Right lung (tissue), 10 donors: ENCODE data around the gene LYPLA2. TPM values are rescaled to one million over a fixed set of nuclear protein-coding genes. Genes with fewer than 3 reads are reported as not detected.

ENCODE experiments used
- DNase-seq, 2 donors: peaks; one replicate each; pipeline ENCODE4 v3.0.0-alpha.2; 2013
- long read RNA-seq, 8 donors: transcript quantifications; one replicate each; lab custom pipeline, GENCODE V29; 2026
- polyA plus RNA-seq, 5 donors: library from polyadenylated mRNA; unstranded; fragments of 120-200 nt; gene quantifications; one replicate each; pipeline versions ENCODE4 v1.2.1 to v1.2.3, GENCODE V29; 2013; ENCODE audit warnings: inconsistent platforms in 1 of 5, low replicate concordance in 1 of 5; ENCODE audit not compliant: insufficient read length in 5 of 5, insufficient read depth in 1 of 5

LYPLA2 gene
- 10 to 100 TPM; 37.0 to 63.6 (median 48.0) TPM for polyA plus RNA-seq
- long read RNA-seq, donor 1, transcript LYPLA2-205 (10 exons, 1,810 nt): major isoform, 28 of 34 reads
- long read RNA-seq, donor 1, partial matches to known transcripts: 5 of 34 reads
- long read RNA-seq, donor 1, other reads (novel, unspliced or antisense): 0 of 34 reads
- long read RNA-seq, donor 2, transcript LYPLA2-205 (10 exons, 1,810 nt): major isoform, 14 of 14 reads
- long read RNA-seq, donor 2, partial matches to known transcripts: 0 of 14 reads
- long read RNA-seq, donor 2, other reads (novel, unspliced or antisense): 0 of 14 reads
- long read RNA-seq, donor 3, transcript LYPLA2-205 (10 exons, 1,810 nt): major isoform, 13 of 14 reads
- long read RNA-seq, donor 3, partial matches to known transcripts: 0 of 14 reads
- long read RNA-seq, donor 3, other reads (novel, unspliced or antisense): 0 of 14 reads
- long read RNA-seq, donor 4, transcript LYPLA2-205 (10 exons, 1,810 nt): major isoform, 8 of 9 reads
- long read RNA-seq, donor 4, partial matches to known transcripts: 0 of 9 reads
- long read RNA-seq, donor 4, other reads (novel, unspliced or antisense): 0 of 9 reads
- long read RNA-seq, donor 5, transcript LYPLA2-205 (10 exons, 1,810 nt): major isoform, 25 of 26 reads
- long read RNA-seq, donor 5, partial matches to known transcripts: 0 of 26 reads
- long read RNA-seq, donor 5, other reads (novel, unspliced or antisense): 0 of 26 reads
- long read RNA-seq, donor 6, transcript LYPLA2-205 (10 exons, 1,810 nt): major isoform, 22 of 28 reads
- long read RNA-seq, donor 6, partial matches to known transcripts: 0 of 28 reads
- long read RNA-seq, donor 6, other reads (novel, unspliced or antisense): 0 of 28 reads
- long read RNA-seq, donor 7, transcript LYPLA2-205 (10 exons, 1,810 nt): major isoform, 19 of 21 reads
- long read RNA-seq, donor 7, partial matches to known transcripts: 0 of 21 reads
- long read RNA-seq, donor 7, other reads (novel, unspliced or antisense): 0 of 21 reads
- long read RNA-seq, donor 8, transcript LYPLA2-205 (10 exons, 1,810 nt): major isoform, 11 of 11 reads
- long read RNA-seq, donor 8, partial matches to known transcripts: 0 of 11 reads
- long read RNA-seq, donor 8, other reads (novel, unspliced or antisense): 0 of 11 reads

DNA sequence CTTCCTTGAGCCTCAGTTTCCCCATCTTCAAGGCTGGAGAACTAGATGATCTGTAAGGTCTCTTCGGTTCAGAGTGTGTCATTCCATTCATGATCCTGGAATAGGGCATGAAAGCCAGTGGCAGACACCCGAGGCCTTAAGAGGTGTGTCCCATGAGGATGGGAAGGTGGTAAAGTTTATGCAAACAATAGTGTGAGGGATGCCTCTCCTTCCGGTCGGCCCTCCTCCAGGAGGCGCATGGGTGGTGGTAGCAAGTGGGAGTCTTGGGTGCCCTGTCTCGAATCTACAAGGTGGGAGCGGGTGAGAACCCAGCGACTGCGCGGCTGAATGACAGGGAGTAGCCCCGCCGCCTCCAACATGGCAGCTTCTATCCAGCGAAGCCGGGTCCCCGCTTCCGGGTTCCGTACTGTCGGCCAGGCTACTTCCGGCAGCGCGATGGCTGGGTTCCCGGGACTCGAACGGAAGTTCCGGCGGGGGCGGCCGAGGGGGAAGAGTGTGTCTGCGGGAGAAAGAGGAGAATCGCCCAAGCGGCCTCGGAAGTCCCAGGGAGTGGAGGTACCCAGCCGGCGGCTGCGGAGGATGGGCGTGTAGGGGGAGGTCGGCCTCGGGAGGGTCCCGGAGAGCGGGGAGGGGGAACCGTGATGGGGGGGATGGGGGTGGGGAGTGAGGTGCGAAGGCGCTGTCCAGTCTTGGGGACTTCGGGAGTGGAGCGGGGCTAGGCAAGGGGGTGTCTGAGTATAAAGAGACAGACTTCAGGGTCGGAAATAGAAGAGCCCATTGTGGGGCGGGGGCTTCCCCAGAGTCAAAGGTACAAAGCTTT lies at the start of gene LYPLA2:
TSS of gene LYPLA2 (plus strand) at position 450 of the 820 bp plus-strand sequence. CDS start 1,538 bp downstream, outside the sequence.
- peak; percentile 89 to 90 for DNase-seq

DNA sequence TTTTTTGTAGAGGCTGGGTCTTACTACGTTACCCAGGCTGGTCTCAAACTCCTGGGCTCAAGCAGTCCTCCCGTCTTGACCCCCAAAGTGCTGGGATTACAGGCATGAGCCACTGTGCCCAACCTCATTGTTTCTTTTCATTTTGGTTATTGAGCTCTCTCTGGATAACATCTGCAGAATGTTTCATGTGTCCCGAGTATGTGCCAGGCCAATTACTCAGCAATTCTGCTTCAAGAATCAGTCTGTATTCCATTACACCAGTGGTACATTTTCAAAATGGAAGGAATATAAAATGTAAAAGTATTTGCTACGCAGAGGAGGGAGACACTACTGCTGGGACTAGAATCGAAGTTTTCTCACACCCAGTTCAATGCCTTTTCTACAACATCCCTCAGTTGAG lies 49.3 kb upstream of the LYPLA2 start:
- DNase-seq: no peak

DNA sequence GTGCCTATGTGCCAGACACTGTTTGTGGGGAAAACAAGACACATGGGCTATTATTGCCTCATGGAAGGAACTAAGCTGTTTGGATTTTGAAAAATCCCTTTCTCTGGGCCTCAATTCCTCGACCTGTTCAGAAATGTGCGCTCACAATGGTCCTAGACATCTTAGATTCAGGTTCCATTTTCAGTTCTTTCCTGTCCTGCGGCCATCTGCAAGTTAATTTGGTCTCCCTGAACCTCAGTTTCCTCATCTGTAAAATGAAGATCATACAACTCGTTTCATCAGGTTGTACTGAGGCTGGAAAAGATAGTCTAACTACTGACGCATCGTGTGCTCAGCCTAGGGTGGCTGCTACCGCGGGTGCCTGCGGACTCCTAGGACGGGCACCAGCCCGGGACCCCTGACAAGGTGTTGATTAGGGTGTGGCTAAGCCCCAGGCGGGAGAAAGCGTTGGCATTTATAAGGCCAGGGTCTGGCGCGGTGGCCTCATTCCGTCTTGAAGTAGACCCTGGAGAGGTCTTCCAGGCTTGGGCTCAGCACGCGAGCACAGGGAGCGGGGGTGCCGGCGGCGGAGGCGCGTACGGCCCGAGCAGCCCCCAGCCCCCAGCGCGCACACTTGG lies 48.2 kb upstream of the LYPLA2 start:
- DNase-seq: peak in 1 of 2 donors; percentile 34

DNA sequence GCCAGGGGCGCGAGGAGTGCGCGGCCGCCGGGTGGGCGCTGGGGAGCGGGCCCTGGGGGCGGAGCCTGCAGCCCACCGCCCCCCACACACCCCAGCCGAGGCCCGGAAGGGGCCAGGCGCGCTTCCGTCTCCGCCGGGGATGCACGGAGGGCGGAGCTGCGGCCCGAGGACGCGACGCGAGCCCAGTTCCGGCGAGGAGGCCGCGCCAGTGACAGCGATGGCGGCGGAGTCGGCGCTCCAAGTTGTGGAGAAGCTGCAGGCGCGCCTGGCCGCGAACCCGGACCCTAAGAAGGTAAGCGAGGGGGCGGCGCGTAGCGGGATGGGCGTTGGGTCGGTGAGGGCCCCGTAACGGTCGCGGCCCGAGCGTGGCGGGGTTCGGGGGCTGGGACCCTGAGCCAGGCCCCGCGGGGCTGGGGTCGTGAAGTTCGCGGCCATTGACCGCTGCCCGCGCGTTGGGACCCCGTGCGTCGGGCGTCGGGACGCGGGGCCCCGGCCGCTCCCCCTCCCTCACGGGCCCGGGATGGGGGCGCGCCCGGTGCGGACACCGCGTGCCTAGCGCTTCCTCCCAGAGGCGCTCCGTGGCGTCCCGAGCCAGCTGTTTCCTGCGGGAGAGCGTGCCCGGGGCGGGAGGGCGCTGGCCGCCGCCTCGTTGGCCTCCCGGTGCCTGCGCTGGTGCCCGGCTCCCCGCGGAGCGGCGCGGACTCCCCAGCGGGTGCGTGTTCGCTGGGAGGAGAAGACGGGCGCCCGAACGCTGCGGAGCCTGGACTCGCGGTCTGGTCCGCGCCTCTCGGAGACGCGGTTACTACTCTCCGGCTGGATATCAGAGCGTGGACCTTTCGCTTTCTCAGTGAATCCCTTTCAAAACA lies 47.4 kb upstream of the LYPLA2 start, which contains the start of gene ELOA:
TSS of gene ELOA (plus strand) at position 185 of the 866 bp plus-strand sequence. CDS start at position 218, 33 bp downstream.
- DNase-seq: peak; percentile 75 to 81

DNA sequence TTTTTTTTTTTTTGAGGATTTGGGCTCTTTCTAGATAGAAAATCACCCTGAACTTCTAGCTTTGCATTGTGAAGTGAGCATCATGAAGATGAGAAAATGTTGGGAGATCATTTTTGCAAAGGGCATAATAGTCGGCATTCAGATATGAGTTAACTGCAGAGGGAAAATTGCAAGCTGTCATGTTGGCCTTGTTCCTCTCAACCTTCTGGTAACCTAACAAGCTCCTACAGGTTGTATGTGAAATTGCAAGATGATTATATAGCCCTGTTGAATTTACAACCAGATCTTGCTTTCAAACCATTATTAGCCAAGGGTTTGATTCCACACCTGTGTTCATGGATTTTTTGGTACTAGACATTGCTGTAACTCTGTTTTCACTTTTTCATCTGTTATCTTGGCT lies 45.4 kb upstream of the LYPLA2 start:
- DNase-seq: no peak

DNA sequence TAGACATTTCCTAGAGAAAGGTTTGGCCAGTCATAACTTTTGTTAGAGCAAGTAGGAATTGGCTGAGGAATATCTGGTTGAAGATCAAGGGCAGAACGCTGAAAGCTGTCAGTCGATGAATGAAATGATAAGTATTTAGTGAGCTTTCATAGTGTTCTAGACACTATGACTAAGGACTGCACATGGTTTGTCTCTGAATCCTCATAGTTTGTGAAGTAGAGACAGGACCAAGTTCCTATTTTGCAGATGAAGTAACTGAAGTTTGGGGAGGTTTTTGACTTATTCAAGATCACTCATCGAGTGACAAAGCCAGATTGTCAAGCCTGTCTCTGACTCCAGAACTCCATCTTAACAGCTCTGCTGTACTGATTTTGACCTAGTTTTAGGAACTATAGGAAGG lies 42.9 kb upstream of the LYPLA2 start:
- DNase-seq: no peak

DNA sequence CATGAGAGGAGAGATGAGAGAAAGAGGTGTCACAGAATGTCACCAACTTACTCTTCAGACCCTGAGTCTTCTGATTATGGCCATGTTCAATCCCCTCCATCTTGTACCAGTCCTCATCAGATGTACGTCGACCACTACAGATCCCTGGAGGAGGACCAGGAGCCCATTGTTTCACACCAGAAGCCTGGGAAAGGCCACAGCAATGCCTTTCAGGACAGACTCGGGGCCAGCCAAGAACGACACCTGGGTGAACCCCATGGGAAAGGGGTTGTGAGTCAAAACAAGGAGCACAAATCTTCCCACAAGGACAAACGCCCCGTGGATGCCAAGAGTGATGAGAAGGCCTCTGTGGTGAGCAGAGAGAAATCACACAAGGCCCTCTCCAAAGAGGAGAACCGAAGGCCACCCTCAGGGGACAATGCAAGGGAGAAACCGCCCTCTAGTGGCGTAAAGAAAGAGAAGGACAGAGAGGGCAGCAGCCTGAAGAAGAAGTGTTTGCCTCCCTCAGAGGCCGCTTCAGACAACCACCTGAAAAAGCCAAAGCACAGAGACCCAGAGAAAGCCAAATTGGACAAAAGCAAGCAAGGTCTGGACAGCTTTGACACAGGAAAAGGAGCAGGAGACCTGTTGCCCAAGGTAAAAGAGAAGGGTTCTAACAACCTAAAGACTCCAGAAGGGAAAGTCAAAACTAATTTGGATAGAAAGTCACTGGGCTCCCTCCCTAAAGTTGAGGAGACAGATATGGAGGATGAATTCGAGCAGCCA lies 39.7 kb upstream of the LYPLA2 start:
- peak in 1 of 2 donors; percentile 42 for DNase-seq

DNA sequence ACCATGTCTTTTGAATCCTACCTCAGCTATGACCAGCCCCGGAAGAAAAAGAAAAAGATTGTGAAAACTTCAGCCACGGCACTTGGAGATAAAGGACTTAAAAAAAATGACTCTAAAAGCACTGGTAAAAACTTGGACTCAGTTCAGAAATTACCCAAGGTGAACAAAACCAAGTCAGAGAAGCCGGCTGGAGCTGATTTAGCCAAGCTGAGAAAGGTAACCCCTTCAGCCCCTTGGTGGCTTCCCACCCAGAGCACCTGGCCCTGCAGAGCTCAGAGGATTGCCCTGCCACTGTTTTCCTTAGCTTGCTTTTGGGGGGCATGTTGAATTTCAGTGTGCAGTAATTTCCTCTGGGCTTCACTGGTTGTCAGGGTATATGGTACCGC lies 39.1 kb upstream of the LYPLA2 start:
- DNase-seq: no peak

DNA sequence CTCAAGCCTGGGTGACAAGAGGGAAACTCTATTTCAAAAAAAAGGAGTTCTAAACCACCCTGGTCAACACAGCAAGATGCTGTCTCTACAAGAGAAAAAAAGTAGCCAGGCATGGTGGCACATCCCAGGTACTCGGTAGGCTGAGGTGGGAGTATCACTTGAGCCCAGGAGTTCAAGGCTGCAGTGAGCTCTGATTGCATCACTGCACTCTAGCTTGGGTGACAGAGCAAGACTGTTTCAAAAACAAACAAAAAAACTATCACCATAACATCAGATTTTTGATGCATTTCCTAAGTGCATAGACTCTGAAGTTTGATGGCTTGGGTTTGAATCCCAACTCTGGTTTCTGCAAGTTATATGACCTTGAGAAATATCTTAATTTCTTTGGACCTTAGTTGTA lies 38.0 kb upstream of the LYPLA2 start:
- no peak for DNase-seq

DNA sequence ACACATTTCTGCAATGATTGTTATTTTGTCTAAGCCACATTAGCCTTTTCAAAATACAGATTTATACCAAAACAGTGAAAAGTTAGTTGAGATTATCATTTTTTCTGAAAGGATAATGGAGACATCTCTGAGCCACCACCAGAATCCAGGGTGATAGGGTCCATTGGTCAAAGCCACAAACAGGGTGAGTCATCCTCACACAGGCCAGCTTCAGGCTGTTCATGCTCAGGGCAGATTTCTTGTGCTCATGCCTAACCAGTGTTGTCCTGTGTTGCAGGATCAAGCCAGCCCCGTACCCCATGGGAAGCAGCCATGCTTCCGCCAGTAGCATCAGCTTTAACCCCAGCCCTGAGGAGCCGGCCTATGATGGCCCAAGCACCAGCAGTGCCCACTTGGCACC lies 34.3 kb upstream of the LYPLA2 start:
- DNase-seq: no peak

DNA sequence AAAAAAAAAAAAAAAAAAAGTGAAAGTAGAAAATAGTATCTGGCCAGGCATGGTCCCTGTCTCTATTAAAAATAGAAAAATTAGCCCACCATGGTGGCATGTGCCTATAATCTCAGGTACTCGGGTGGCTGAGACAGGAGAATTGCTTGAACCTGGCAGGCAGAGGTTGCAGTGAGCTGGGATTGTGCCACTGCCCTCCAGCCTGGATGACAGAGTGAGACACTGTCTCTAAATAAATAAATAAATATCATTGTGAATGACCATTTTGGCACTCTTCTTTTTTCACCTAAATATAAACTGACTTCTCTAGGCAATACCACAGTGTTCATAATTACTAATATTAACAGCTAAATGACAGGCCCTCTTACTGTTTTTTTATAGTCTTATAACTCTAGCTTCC lies 33.1 kb upstream of the LYPLA2 start:
- no peak for DNase-seq

DNA sequence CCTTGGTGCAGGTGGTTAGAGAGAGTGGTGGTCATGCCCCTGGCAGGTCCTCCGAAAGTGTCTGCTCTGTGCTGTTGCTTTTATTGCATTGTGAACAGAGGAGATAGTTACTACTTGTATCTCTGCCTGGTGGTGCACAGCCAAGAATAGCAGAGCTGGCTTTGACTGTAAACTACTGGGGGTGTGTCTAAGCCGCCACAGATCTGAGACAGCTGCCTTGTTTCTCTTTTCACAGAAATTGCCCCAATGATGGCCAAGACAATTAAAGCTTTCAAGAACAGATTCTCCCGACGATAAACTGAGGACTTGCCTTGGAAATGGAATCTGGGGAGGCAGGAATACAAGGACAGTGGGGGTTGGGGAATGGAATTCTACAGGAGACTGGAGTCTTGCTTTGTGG lies 31.7 kb upstream of the LYPLA2 start:
- peak in 1 of 2 donors; percentile 33 for DNase-seq

DNA sequence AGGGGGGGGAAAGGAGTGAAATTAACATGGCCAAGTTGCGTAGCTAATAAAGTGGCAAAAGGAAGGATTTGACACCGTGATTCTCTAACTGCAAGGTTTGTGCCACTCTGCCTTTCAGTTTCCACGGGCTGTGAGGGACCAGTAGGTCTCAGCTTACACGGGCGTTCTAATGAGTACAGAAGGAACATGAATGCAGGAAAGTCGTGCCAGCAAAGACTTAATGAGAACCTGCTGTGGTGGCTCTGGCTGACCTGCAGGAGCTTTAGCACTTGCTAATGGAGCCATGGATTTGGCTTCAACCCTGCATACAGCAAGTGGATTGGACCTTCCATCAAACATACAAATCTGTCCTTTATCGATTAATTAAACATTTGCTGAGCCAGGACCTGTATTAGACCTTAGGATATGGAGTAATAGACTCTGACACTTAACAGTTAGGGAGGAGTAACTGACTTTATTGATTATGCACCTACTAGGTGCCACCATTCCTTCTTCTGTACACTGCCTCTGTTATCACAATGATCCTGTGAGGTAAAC lies 27.8 kb upstream of the LYPLA2 start:
- DNase-seq: no peak

DNA sequence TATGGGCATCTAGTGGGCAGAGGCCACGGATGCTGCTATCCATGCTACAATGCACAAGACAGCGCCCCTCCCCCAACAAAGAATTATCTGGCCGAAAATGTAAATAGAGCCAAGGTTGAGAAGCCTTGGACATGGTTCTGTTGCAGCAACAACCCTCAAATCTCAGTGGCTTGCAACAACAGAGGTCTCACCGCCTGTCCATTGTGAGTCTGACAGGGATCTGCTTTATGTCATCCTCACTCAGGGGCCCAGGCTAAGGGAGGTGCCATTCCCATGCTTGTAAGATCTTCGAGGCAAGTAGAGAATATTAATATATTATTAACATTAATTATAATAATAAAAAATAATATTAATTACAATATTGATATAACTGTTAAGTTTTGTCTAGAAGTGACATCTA lies 22.2 kb upstream of the LYPLA2 start:
- DNase-seq: no peak

DNA sequence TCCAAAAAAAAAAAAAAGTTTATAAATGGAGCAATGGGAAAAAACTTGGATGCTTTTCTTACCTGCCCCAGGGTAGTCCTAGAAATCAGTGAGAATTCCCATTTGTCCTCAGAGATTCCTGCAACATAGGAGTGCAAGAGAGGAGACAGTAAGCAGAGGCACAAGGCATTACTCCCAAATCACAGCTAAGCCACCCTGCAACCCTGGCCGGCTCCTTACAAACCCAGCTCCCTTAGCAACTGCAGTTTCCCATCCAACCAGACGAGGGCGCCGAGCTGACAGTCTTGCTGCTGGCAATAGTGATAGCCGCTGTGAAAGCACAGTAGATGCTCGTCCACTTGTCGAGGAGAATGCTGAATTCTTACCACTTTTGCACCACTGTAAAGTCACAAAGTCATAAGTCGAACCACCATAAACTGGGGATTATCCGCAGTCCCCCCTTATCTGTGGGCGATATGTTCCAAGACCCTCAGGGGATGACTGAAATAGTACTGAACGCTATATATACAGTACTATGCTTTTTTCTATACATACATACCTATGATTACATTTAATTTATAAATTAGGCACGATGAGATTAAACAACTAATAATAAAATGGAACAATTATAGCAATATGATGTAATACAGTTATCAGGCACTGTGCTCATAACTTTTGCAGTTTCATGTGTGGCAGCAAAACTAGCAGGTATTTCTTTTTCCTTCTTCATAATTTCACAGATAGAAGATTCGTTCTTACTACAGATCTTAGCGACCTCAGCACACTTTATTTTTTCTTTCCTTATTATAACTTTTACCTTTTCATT lies 18.7 kb upstream of the LYPLA2 start:
- DNase-seq: peak in 1 of 2 donors; percentile 65

DNA sequence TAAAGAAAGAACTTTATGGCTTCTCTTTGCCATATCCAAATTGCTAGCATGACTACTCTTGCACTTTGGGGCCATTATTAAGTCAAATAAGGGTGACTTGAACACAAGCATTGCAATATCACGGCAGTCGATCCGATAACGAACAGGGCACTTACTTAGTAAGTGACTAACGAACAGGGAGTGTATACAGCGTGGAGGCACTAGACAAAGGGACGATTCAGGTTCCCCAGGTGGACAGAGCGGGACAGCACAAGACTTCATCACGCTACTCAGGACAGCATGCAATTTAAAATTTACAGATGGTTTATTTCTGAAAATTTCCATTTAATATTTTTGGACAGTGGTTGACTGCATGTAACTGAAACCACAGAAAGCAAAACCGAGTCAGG lies 18.1 kb upstream of the LYPLA2 start:
- DNase-seq: no peak

DNA sequence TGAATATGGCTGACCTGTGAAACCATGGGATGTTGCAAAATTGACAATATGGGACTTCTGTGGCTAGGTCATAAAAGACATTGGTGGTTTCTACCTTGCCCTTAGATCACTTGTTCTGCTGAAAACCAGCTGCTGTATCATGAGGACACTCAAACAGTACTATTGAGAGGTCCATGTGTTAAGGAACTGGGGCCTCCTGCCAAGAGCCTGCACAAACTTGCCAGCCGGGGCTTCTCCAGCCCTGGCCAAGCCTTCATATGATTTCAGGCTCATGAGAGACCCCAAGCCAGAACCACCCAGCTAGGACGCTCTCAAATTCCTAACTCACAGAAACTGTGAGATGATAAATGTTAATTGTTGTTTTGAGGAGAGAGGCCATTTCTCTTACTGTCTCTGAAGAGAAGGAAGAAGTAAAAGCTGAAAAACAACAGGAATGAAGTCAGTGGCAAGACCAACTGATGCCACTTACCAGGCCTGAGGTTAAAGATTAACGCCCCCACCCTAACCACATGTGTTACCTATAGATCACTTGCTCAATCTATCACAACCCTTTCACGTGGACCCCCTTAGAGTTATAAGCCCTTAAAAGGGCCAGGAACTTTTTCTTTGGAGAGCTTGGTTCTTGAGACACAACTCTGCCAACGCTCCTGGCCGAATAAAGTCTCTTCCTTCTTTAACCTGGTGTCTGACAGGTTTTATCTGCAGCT lies 16.6 kb upstream of the LYPLA2 start:
- DNase-seq: no peak
